IMR-90 (cell line): ENCODE data around the gene ARGLU1. TPM values are rescaled to one million over a fixed set of nuclear protein-coding genes. Genes with fewer than 3 reads are reported as not detected.

Experiments
- ATAC-seq: fragments of 200-7000 bp; cut with Tn5 transposase; 2 replicates; pipeline ENCODE4 v1.9.1; 2020; ENCODE audit warnings: low read depth, mild to moderate bottlenecking, moderate library complexity
- BruUV-seq: library from RNA; stranded (reverse); fragments of 400-500 nt; replicated peaks from 2 replicates; lab custom pipeline; 2021; lab: Mats Ljungman, UMichigan
- CTCF ChIA-PET: fragments of 300-600 bp; formaldehyde crosslinking; extraction: SDS; loops from one replicate; lab custom pipeline; 2021; ENCODE audit warnings: antibody characterized with exemption; lab: Yijun Ruan, JAX
- POLR2A ChIA-PET: fragments of 300-600 bp; sonication (Branson Sonifier 250); formaldehyde crosslinking; loops from one replicate; lab custom pipeline; 2022; ENCODE audit warnings: antibody characterized with exemption; ENCODE audit not compliant: unreplicated experiment; lab: Charles Lee
- DNase-seq: peaks from one replicate; pipeline ENCODE4 v3.0.0; 2013
- H2AFZ ChIP-seq: replicated peaks from 2 replicates; pipeline ENCODE3; 2013; ENCODE audit warnings: low read length, mild to moderate bottlenecking; ENCODE audit not compliant: poor library complexity
- H2AK5ac ChIP-seq: 2 replicates; pipeline ENCODE4 v1.6.1; 2013; ENCODE audit warnings: low read depth, low read length, inconsistent platforms
- H2AK9ac ChIP-seq: replicated peaks from 2 replicates; pipeline ENCODE3; 2013; ENCODE audit warnings: mild to moderate bottlenecking, low read depth, low read length, moderate library complexity; ENCODE audit not compliant: poor library complexity
- H2BK120ac ChIP-seq: 2 replicates; pipeline ENCODE4 v1.6.1; 2013; ENCODE audit warnings: low read depth, low read length, inconsistent platforms
- H2BK15ac ChIP-seq: 3 replicates; pipeline ENCODE4 v1.6.1; 2013; ENCODE audit warnings: low read depth, low read length, inconsistent platforms
- H2BK20ac ChIP-seq: 2 replicates; pipeline ENCODE4 v1.6.1; 2013; ENCODE audit warnings: low read depth, mild to moderate bottlenecking, inconsistent platforms, low read length, moderate library complexity
- H2BK5ac ChIP-seq: 2 replicates; pipeline ENCODE4 v1.6.1; 2013; ENCODE audit warnings: mild to moderate bottlenecking, low read depth, low read length, inconsistent platforms; ENCODE audit not compliant: poor library complexity, severe bottlenecking
- H3K14ac ChIP-seq: replicated peaks from 2 replicates; pipeline ENCODE4 v1.6.1; 2013; ENCODE audit warnings: low read depth, low read length, inconsistent platforms
- H3K18ac ChIP-seq: 2 replicates; pipeline ENCODE4 v1.6.1; 2013; ENCODE audit warnings: low read depth, low read length, control low read depth
- H3K23ac ChIP-seq: 2 replicates; pipeline ENCODE4 v1.6.1; 2013; ENCODE audit warnings: low read depth, low read length, inconsistent platforms
- H3K27ac ChIP-seq: 2 replicates; pipeline ENCODE4 v1.5.1; 2013; ENCODE audit warnings: mild to moderate bottlenecking, control low read depth, low read length; ENCODE audit not compliant: insufficient read depth
- H3K27me3 ChIP-seq: 2 replicates; pipeline ENCODE4 v1.6.1; 2013; ENCODE audit warnings: low read length; ENCODE audit not compliant: control insufficient read depth, insufficient read depth
- H3K36me3 ChIP-seq: 2 replicates; pipeline ENCODE4 v1.6.1; 2013; ENCODE audit warnings: low read length, mixed read lengths; ENCODE audit not compliant: control insufficient read depth, insufficient read depth
- H3K4ac ChIP-seq: 2 replicates; pipeline ENCODE4 v1.6.1; 2013; ENCODE audit warnings: low read depth, low read length, inconsistent platforms
- H3K4me1 ChIP-seq: 2 replicates; pipeline ENCODE4 v1.6.1; 2013; ENCODE audit warnings: low read length, mixed read lengths; ENCODE audit not compliant: control insufficient read depth, insufficient read depth
- H3K4me2 ChIP-seq: 2 replicates; pipeline ENCODE4 v1.6.1; 2013; ENCODE audit warnings: low read depth, mild to moderate bottlenecking, control low read depth, low read length, moderate library complexity
- H3K4me3 ChIP-seq: 2 replicates; pipeline ENCODE4 v1.5.1; 2013; ENCODE audit warnings: low read depth, mild to moderate bottlenecking, control low read depth, low read length, moderate library complexity; ENCODE audit not compliant: insufficient read depth
- H3K56ac ChIP-seq: 2 replicates; pipeline ENCODE4 v1.6.1; 2013; ENCODE audit warnings: low read length, inconsistent platforms; ENCODE audit not compliant: insufficient read depth; ENCODE audit errors: extremely low read depth
- H3K79me1 ChIP-seq, 2 experiments: 2 replicates each; pipeline ENCODE4 v1.6.1; 2013; ENCODE audit warnings: low read length in 2 of 2, inconsistent platforms in 1 of 2, low read depth in 1 of 2
- H3K9ac ChIP-seq: 2 replicates; pipeline ENCODE4 v1.6.1; 2013; ENCODE audit warnings: low read depth, low read length, control low read depth
- H3K9me1 ChIP-seq: 2 replicates; pipeline ENCODE4 v1.6.1; 2013; ENCODE audit warnings: low read length, inconsistent platforms; ENCODE audit not compliant: insufficient read depth
- H3K9me3 ChIP-seq: 2 replicates; pipeline ENCODE4 v1.6.1; 2013; ENCODE audit warnings: low read length; ENCODE audit not compliant: control insufficient read depth, insufficient read depth
- H4K20me1 ChIP-seq: 2 replicates; pipeline ENCODE4 v1.6.1; 2013; ENCODE audit warnings: low read length, inconsistent platforms; ENCODE audit not compliant: insufficient read depth
- H4K5ac ChIP-seq: 2 replicates; pipeline ENCODE4 v1.6.1; 2013; ENCODE audit warnings: mild to moderate bottlenecking, low read depth, low read length, control low read depth
- H4K8ac ChIP-seq, 2 experiments: 2 replicates each; pipeline ENCODE4 v1.6.1; 2013; ENCODE audit warnings: low read depth in 2 of 2, low read length in 2 of 2, control low read depth in 1 of 2, inconsistent platforms in 1 of 2
- H4K91ac ChIP-seq: 2 replicates; pipeline ENCODE4 v1.6.1; 2013; ENCODE audit warnings: low read depth, low read length, inconsistent platforms; ENCODE audit not compliant: insufficient read depth
- RCOR1 ChIP-seq: IDR thresholded peaks from 2 replicates; pipeline ENCODE4 v1.6.1; 2012; ENCODE audit warnings: mild to moderate bottlenecking, low read length, improper control_type of control experiment; ENCODE audit not compliant: insufficient replicate concordance
- WGBS, 2 experiments: methylation state at CpG; one replicate each; pipeline versions ENCODE4 v1.1.5 to v1.1.7; 2013; ENCODE audit warnings: missing lambda C conversion rate in 2 of 2; ENCODE audit not compliant: insufficient read length in 1 of 2; ENCODE audit errors: extremely low coverage in 2 of 2; 5-methylcytosine and 5-hydroxymethylcytosine counted together
- dilution Hi-C: fragments of 300-500 bp; cut with HindIII; formaldehyde crosslinking; loops from one replicate; pipeline ENCODE4 v1.14.3; 2018; ENCODE audit warnings: low sequenced_read_pairs; ENCODE audit not compliant: unreplicated experiment
- in situ Hi-C: fragments of 300-500 bp; cut with MboI; formaldehyde crosslinking; loops from 3 replicates; pipeline ENCODE4 v1.14.3; 2019; ENCODE audit warnings: low sequenced_read_pairs, inconsistent platforms, mixed read lengths
- intact Hi-C: fragments of 100-400 bp; cut with micrococcal nuclease; formaldehyde crosslinking; loops from 2 replicates; pipeline ENCODE4 v1.10.0; 2022
- polyA plus RNA-seq, 3 experiments: library from polyadenylated mRNA; depleted of rRNA; stranded (reverse); fragments of >200 nt; gene quantifications; 2 replicates each; pipeline ENCODE4 v1.2.3, GENCODE V29; 2012; ENCODE audit warnings: low replicate concordance in 1 of 3
- total RNA-seq: library from RNA; depleted of rRNA; stranded (reverse); fragments of >200 nt; gene quantifications from 2 replicates; pipeline ENCODE4 v1.2.3, GENCODE V29; 2012

The ARGLU1 gene
- total and polyA plus RNA-seq, 2 of the 4 experiments (the other 2 are of a cell fraction) = 11.1 to 51.4 TPM

DNA sequence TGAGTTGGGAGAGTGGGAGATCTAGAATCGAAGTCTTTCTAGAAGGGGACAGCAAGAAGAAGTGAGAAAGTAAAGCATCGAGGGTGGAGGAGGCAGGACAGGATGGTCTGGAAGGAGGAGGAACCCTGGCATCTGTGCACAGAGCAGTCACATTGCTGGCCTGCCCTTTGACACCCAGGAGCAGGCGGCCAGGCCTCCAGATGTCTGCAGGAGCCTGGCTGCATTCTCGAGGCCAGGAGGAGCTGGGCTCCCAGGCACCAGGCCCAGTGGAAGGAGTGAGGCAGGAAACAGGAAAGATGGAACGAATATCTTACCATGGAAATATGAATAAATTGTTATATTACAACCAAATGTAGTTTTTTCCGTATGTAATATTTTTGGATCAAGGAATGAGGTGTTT is 27.7 kb upstream of the ARGLU1 start:
- H3K14ac ChIP-seq = no peak overlapping the region
- CTCF ChIA-PET = no interaction called here
- H2AK9ac ChIP-seq = no peak overlapping the region
- H3K4ac ChIP-seq = no peak overlapping the region
- intact Hi-C loops = no loop called here
- no peak overlapping the region for H3K9ac ChIP-seq
- no peaks in the 10 kb centered on the region for H3K36me3 ChIP-seq
- H2BK120ac ChIP-seq = no peak overlapping the region
- no peaks in the 10 kb centered on the region for H3K9me3 ChIP-seq
- no peak overlapping the region for H4K91ac ChIP-seq
- H3K27me3 ChIP-seq = no peaks in the 10 kb centered on the region; the same call in 1 of the 2 replicates
- no peak overlapping the region for H2BK5ac ChIP-seq
- no peak overlapping the region for H3K23ac ChIP-seq
- TF ChIP-seq RCOR1 = no peak
- no peak overlapping the region for H3K56ac ChIP-seq
- no peaks in the 10 kb centered on the region for H3K79me1 ChIP-seq
- H3K4me1 ChIP-seq = no peaks in the 10 kb centered on the region
- no peak for ATAC-seq
- H3K27ac ChIP-seq = no peak overlapping the region
- H4K5ac ChIP-seq = no peak overlapping the region
- H3K4me2 ChIP-seq = no peak overlapping the region
- dilution Hi-C loops = no loop called here
- in situ Hi-C loops = no loop called here
- H2AK5ac ChIP-seq = no peak overlapping the region
- no peaks in the 10 kb centered on the region for H4K20me1 ChIP-seq
- POLR2A ChIA-PET = no interaction called here
- H3K18ac ChIP-seq = no peak overlapping the region
- no peak for DNase-seq
- no CpG with 5 or more reads among the region's 6 CpGs for WGBS, 2 experiments
- no peak overlapping the region for H2BK20ac ChIP-seq
- no TSS peak for BruUV-seq
- no peak overlapping the region for H2BK15ac ChIP-seq
- H4K8ac ChIP-seq = no peak overlapping the region
- H3K4me3 ChIP-seq = no peak overlapping the region
- peaks cover 4% of the 10 kb centered on the region; the same call in 1 of the 2 replicates for H3K9me1 ChIP-seq
- no peak overlapping the region for H2AFZ ChIP-seq
